ENCODE data around the gene BAIAP2. TPM values are rescaled to one million over a fixed set of nuclear protein-coding genes. Genes with fewer than 3 reads are reported as not detected.

The BAIAP2 gene
- total RNA-seq, 1 donor from 2014 or later = 113 TPM

GRCh38 chr17:81049973-81050551, 15.1 kb downstream of the BAIAP2 start:
- H3K4me1 ChIP-seq = peaks cover 70% of the 10 kb centered on the region
- no peak for TF ChIP-seq POLR2A (IDR thresholded peaks at IDR 0.05)
- TF ChIP-seq POLR2AphosphoS5 (IDR thresholded peaks at IDR 0.05; ENCODE audit: insufficient read depth in 1 of 2, low read depth in 1 of 2) = peak; percentile 27 to 55
- intact Hi-C loops (cut with DNase I) = loop anchor here (5.0 kb wide), 1 partner anchor 37 kb away; no protein-coding TSS in a partner anchor
- no peak for DNase-seq (ENCODE audit: extremely low spot score in 2 of 2)
- no peaks in the 10 kb centered on the region for H3K27me3 ChIP-seq
- peak overlapping the region; percentile 60 for H3K27ac ChIP-seq
- H3K9me3 ChIP-seq = no peaks in the 10 kb centered on the region
- H3K4me3 ChIP-seq = no peak overlapping the region
- no peaks in the 10 kb centered on the region for H3K36me3 ChIP-seq

DNA sequence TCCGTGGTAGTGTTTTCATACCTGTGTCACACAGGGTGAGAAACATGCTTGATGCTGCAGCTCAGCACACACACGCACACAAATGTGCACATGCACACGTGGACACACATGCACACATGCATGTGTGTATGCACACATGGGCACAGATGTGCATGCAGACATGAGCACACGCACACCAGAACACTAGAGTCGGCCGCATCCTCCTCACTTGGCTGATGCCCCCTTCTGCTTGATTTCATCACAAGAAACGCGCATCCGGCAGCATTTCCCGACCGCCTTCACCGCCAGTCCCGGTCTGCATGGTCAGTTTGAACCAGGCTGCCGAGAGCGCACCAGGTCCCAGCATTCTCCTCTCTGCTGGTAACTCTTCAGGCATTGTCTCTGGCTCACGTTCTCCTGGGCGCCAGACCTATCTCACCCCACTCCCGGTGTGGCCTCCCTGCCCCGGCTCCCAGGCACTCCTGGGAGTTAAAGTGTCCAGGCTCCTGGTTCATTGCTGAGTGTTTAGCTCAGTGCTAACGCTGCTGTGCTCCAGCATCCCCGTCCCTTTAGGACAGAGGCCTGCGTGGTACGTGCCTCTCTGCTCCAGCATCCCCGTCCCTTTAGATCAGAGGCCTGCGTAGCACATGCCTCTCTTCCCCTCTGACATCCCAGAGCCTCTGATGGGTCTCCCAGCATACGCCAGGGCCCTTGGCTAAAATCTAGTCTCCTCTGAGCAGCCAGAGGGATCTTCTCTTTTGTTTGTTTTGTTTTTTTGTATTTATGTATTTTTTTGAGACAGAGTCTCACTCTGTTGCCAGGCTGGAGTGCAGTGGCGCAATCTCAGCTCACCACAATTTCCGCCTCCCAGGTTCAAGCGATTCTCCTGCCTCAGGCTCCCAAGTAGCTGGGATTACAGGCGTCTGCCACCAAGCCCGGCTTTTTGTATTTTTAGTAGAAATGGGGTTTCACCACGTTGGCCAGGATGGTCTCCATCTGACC, 16.0 kb downstream of the BAIAP2 start:
- intact Hi-C loops (cut with DNase I) = no loop called here
- no peaks in the 10 kb centered on the region for H3K9me3 ChIP-seq
- H3K36me3 ChIP-seq = no peaks in the 10 kb centered on the region
- H3K27me3 ChIP-seq = no peaks in the 10 kb centered on the region
- no peak for DNase-seq (ENCODE audit: extremely low spot score in 2 of 2)
- H3K4me1 ChIP-seq = peaks cover 61% of the 10 kb centered on the region
- TF ChIP-seq POLR2AphosphoS5 (IDR thresholded peaks at IDR 0.05; ENCODE audit: insufficient read depth in 1 of 2, low read depth in 1 of 2) (no peak), CTCF (IDR thresholded peaks at IDR 0.05) (no peak), POLR2A (IDR thresholded peaks at IDR 0.05) (no peak)
- no peak overlapping the region for H3K4me3 ChIP-seq
- peak overlapping the region; percentile 30 for H3K27ac ChIP-seq

- Histone ChIP-seq H3K9me3 (no peaks in the 10 kb centered on the region), H3K36me3 (no peaks in the 10 kb centered on the region), H3K27me3 (no peaks in the 10 kb centered on the region), H3K4me3 (no peak overlapping the region), H3K27ac (peak overlapping the region; percentile 16), H3K4me1 (peaks cover 66% of the 10 kb centered on the region)
- peak in 1 of 2 donors; percentile 42 for TF ChIP-seq POLR2AphosphoS5 (IDR thresholded peaks at IDR 0.05; ENCODE audit: insufficient read depth in 1 of 2, low read depth in 1 of 2)
- TF ChIP-seq POLR2A (IDR thresholded peaks at IDR 0.05) = no peak
- DNase-seq (ENCODE audit: extremely low spot score in 2 of 2) = no peak
- intact Hi-C loops (cut with DNase I) = no loop called here
Observed at GRCh38 chr17:81052199-81052997, 17.4 kb downstream of the BAIAP2 start.

- intact Hi-C loops (cut with DNase I) = no loop called here
- H3K27ac ChIP-seq = peak overlapping the region; percentile 16
- no peak for DNase-seq (ENCODE audit: extremely low spot score in 2 of 2)
- H3K27me3 ChIP-seq = no peaks in the 10 kb centered on the region
- peaks cover 74% of the 10 kb centered on the region for H3K4me1 ChIP-seq
- H3K36me3 ChIP-seq = no peaks in the 10 kb centered on the region
- no peaks in the 10 kb centered on the region for H3K9me3 ChIP-seq
- H3K4me3 ChIP-seq = no peak overlapping the region
- no peak for TF ChIP-seq CTCF (IDR thresholded peaks at IDR 0.05)
- TF ChIP-seq POLR2AphosphoS5 (IDR thresholded peaks at IDR 0.05; ENCODE audit: insufficient read depth in 1 of 2, low read depth in 1 of 2) = peak in 1 of 2 donors; percentile 1
- no peak for TF ChIP-seq POLR2A (IDR thresholded peaks at IDR 0.05)
Observed at GRCh38 chr17:81053041-81053970, 18.4 kb downstream of the BAIAP2 start.

DNA sequence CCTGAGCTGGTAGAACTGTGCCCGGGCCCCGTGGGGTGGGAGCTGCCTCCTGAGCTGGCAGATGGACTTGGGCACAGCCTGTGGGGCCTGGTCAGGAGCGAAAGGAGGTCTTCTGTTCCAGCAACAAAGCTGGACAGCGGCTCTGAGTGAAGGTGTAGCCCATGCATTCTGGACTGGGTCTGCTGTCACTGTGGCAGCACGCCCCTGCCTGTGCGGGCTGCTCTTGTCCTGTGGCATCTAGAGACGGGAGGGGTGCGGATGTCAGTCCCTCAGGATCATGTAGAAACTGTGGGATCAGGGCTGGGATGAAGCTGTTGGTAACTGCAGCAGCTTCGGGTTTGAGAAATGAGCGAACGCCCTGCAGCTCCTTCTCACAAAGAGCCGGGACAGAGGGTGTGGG, 19.4 kb downstream of the BAIAP2 start:
- intact Hi-C loops (cut with DNase I) = no loop called here
- no peak overlapping the region for H3K27ac ChIP-seq
- H3K36me3 ChIP-seq = no peaks in the 10 kb centered on the region
- H3K9me3 ChIP-seq = no peaks in the 10 kb centered on the region
- H3K27me3 ChIP-seq = no peaks in the 10 kb centered on the region
- TF ChIP-seq POLR2AphosphoS5 (IDR thresholded peaks at IDR 0.05; ENCODE audit: insufficient read depth in 1 of 2, low read depth in 1 of 2) (no peak), CTCF (IDR thresholded peaks at IDR 0.05) (no peak), POLR2A (IDR thresholded peaks at IDR 0.05) (no peak)
- no peak for DNase-seq (ENCODE audit: extremely low spot score in 2 of 2)
- peaks cover 74% of the 10 kb centered on the region for H3K4me1 ChIP-seq
- no peak overlapping the region for H3K4me3 ChIP-seq
